HG03354 (cell line): Measurements from ENCODE around the gene HOMEZ.

Source experiments
- ATAC-seq: cut with Tn5 transposase; IDR thresholded peaks from one replicate; pipeline ENCODE4 v1.9.1; 2021; ENCODE audit warnings: mild to moderate bottlenecking; ENCODE audit not compliant: unreplicated experiment, poor library complexity, severe bottlenecking

The HOMEZ gene

DNA sequence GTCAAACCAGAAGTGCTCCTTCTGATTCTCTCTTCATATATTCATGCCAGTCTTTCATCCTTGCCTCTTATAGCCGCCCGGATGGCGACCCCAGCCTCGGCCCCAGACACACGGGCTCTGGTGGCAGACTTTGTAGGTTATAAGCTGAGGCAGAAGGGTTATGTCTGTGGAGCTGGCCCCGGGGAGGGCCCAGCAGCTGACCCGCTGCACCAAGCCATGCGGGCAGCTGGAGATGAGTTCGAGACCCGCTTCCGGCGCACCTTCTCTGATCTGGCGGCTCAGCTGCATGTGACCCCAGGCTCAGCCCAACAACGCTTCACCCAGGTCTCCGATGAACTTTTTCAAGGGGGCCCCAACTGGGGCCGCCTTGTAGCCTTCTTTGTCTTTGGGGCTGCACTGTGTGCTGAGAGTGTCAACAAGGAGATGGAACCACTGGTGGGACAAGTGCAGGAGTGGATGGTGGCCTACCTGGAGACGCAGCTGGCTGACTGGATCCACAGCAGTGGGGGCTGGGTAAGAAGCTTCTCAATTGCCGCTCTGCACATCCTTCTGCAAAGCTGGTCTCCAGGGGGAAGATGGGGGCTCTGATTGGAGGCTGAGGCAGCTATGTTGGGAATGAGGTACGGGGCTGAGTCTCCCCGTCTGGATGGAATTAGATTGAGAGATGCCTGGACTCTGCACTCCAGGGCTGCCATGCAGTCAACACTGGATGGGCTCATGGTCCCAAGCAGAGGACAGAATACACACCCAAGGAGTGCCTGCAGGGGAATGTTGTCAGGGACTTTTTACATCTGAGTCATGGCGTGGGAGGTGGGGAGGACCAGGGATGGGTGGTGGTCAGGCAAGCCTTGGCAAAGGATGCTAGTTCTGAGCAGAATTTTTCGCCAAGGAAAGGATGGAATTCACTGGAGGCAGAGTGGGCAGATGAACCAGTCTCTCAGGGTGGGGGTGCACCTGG is 22.0 kb upstream of the HOMEZ start:
- ATAC-seq, result no peak

DNA sequence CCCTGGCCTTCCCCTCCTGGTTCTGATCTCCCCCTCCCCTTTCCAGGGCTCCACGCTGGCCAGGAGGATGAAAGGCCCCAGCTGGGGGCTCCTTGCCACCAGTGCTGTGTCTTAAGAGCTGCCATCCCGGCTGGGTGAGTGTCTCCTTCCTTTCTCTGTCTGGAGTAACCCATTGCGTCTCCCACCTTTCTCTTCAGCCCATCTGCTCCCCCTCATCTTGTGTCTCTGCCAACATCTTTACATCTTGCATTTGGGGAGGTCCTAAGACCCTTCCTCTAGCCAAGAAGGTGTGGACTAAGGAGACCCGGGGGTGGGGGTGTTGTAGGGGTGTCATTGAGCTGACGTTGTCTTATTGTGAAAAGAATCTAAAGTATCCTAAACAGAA is 21.2 kb upstream of the HOMEZ start:
- no peak for ATAC-seq

- ATAC-seq, result no peak
Measured at GRCh38 chr14:23306412-23307145, 20.6 kb upstream of the HOMEZ start, which contains the start of gene BCL2L2. BCL2L2 (plus strand) TSS chr14:23306833; CDS start chr14:23307768, 935 bp downstream.

DNA sequence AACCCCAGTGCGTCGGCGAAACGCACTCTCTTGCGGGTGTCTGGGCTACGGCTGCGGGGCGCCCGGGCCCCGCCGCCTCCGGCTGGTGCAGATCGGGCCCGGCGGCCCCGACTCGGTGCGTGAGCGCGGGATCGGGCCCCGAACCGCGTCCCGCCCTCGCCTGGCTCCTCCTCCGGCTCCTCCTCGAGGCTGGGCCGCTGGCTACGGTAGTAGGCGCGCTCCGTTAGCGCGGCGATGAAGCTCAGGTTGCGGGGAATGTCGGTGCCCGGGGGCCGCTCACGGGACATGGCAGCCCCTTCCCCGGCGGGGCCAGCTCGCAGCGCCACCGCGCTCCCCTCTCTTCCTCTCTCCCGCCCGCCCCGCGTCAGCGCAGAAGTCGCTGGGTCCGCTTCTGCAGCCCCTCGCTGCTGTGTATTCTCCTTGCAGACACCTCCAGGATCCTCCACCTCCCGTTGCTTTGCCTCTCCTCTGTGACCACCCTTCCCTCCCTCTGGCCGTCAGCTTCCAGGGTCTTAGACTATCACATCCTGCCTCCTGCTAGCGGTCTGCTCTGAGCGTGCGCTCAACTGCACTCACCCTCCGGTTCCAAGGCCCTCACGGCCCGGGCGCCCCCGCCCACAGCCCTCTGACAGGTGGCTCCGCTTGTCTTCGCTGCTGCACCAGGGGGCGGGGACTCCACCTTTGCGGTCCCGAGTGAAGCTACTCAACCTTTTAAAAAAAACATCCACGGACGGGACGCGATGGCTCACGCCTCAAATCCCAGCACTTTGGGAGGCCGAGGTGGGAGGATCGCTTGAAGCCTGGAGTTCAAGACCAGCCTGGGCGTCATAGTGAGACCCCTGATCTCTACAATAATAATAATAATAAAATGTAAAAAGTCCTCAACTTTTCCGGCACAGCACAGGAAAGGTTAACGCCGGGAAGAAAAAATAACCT is 16.6 kb upstream of the HOMEZ start, which contains the start of gene PPP1R3E:
Gene PPP1R3E (minus strand): TSS at position 570 of the 936 bp plus-strand sequence. CDS start 283 bp downstream, at position 287.
- ATAC-seq, result peak; percentile 35

- ATAC-seq, result peak; percentile 21
Measured at GRCh38 chr14:23301969-23302289, 16.0 kb upstream of the HOMEZ start.

- ATAC-seq, result peak; percentile 82
Measured at GRCh38 chr14:23301288-23301968, 15.5 kb upstream of the HOMEZ start.

GRCh38 chr14:23300687-23301223 is 14.8 kb upstream of the HOMEZ start:
- ATAC-seq, result no peak

GRCh38 chr14:23299986-23300686 is 14.2 kb upstream of the HOMEZ start:
- no peak for ATAC-seq

DNA sequence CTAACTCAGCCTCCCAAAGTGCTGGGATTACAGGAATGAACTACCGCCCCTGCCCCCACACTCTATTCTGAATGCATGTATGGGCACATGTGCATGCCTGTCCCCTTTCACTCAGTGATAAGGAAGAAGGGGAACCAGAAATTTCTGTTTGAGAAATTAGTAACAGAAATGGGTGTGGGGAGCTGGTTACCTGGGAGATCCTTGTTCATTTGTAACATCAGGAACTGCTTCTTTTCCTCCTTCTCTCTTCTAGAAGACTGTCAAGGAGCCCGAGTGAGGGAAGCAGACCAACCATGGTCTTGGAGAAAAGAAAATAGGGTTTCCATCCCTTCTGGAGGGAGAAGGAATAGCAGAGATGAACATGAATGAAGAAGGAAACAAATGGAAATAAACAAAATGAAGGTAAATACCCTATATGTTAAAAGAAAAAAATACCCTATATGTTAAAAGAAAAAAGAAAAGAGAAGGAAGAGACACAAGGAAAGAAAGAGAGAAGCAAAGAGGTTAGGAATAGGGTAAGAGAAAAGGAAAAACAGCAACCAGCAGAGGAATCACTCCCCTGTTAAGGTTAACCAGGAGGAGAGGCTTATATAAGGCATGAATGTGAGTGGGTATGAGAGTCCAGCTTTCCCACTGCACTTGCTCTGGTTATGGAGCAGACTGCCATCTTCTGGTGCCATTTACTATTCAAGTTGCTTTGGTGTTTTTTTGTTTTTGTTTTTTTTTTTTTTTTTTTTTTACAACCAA is 13.5 kb upstream of the HOMEZ start:
- no peak for ATAC-seq

DNA sequence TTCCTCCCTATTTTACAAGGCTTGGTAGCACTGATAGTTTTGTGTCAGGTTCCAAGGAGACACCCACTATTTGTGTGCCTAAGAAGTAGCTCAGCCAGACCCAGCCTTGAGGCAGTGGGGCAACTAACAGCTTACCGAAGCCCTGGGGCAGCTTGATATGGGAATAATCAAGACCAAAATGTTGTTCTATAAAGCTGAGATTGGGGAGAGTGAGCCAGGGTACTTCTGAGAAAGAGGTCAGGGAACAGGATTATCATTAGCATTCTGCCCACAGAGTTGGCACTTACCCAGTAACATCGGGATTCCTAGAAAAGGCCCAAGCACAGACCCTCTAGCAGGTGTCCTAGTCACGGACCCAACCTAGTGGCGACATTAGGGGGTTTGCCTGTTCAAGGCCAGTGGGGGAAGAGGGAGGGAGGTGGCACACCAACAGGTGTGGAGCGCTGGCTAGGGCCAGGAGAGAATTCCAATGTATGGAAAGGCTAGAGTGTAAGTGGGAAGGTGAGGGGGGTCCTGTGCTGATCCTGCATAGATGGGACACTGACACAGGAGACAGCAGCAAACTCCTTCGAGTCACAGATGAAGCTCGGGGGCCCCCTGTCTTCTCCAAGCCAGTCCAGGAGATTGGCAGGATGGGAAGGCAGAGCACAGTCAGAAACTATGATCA is 11.8 kb upstream of the HOMEZ start:
- no peak for ATAC-seq

DNA sequence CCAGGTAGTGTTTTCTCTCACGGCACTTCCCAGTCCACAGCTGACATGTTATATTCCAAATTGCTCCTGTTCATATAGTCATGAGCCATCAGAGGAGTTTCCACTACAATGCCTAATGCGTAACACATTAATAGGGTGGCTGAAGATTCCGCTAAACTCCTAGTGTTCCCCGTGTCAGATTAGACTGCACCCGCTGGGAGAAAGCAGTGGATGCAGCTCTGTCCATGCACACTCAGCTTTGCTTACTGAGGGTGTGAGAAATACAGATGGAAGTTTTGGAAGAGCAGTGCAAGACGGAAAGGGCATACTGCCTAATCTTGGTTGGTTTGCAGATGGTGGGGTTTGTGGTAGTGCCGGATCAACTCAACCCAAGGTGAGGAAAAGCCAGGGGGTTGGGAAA is 11.2 kb upstream of the HOMEZ start:
- ATAC-seq, result no peak

- no peak for ATAC-seq
Measured at GRCh38 chr14:23296012-23296777, 10.3 kb upstream of the HOMEZ start.

GRCh38 chr14:23294734-23295561 is 9.0 kb upstream of the HOMEZ start:
- peak; percentile 68 for ATAC-seq

DNA sequence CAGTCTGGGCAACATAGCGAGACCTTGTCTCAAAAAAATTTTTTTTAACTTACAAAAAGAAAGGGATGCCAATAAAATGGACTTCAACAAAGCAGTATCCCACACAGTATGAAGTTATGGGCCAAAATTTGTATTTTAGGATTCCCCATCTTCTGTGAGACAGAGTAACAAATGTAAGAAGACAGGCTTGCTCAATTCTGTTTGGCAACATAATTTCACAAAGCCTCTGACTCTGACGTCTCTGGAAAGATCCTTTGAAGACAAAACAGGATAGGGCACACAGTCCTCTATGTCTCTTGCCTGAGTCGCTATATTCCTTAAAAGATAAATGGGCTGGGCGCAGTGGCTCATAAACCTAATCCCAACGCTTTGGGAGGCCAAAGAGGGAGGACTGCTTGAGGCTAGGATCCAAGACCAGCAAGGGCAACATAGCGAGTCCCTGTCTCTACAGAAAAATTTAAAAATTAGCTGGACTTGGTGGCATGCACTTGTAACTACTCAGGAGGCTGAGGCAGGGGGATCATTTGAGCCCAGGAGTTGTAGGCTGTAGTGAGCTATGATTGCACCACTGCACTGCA is 1.1 kb upstream of the HOMEZ start:
- no peak for ATAC-seq

GRCh38 chr14:23285530-23286019 is 357 bp downstream of the HOMEZ start:
- ATAC-seq, result peak; percentile 29
